ENCODE data around the gene SOX15. TPM values are rescaled to one million over a fixed set of nuclear protein-coding genes. Genes with fewer than 3 reads are reported as not detected.

The SOX15 gene
- total and polyA plus RNA-seq, 2 of the 4 experiments (the other 2 are of a cell fraction), result 0.18 to 0.62 TPM

DNA sequence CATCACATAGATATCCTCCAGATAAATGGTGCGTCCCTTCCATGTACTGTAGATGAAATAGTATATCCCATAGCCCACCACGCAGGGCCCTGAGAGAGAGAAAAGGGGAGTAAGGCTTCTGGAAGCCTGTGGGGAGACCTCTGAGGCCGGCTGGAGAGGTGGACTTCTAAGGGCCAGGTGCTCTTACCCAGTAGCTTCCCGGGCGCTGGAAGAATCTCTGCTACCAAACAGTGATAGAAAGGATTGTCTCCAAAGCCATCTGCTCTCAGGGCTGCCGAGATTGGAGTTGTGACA lies 37.0 kb upstream of the SOX15 start:
- Histone ChIP-seq H3K27ac (ENCODE audit: insufficient read depth, low read length) (peak overlapping the region; percentile 98), H2AK5ac (ENCODE audit: low read depth, low read length) (0 out of 2 replicates have a peak overlapping the region, but pooled peaks have one; percentile 38), H4K8ac (ENCODE audit: low read depth in 2 of 2, low read length in 2 of 2) (peak overlapping the region; percentile 37 to 84; a peak in 2 of 4 replicates), H3K4me1 (ENCODE audit: control insufficient read depth, insufficient read depth, low read length) (peaks cover 4% of the 10 kb centered on the region; the same call in 1 of the 2 replicates), H3K4me2 (ENCODE audit: low read depth, low read length) (peak overlapping the region; percentile 91), H2BK15ac (ENCODE audit: low read depth, low read length) (no peak overlapping the region), H2BK20ac (ENCODE audit: low read depth, low read length) (no peak overlapping the region), H3K18ac (ENCODE audit: low read depth, low read length) (peak overlapping the region; percentile 27; the same call in 1 of the 2 replicates), H3K9me3 (ENCODE audit: control insufficient read depth, insufficient read depth, low read length) (no peaks in the 10 kb centered on the region), H3K79me1 (ENCODE audit: low read depth in 1 of 2, low read length in 2 of 2) (peaks cover 6 to 12% of the 10 kb centered on the region in 2 experiments), H2AK9ac (replicated peaks; ENCODE audit: low read depth, low read length, poor library complexity) (peak overlapping the region; percentile 8), H3K14ac (replicated peaks; ENCODE audit: low read depth, low read length) (peak overlapping the region; percentile 86), H3K9ac (ENCODE audit: low read depth, low read length) (peak overlapping the region; percentile 98), H4K20me1 (ENCODE audit: insufficient read depth, low read length) (no peaks in the 10 kb centered on the region), H3K9me1 (ENCODE audit: insufficient read depth, low read length) (no peaks in the 10 kb centered on the region), H2AFZ (replicated peaks; ENCODE audit: low read length, poor library complexity) (peak overlapping the region; percentile 85), H4K91ac (ENCODE audit: insufficient read depth, low read depth, low read length) (no peak overlapping the region), H3K56ac (ENCODE audit: extremely low read depth, insufficient read depth, low read length) (peak overlapping the region; percentile 19; the same call in 1 of the 2 replicates), H3K23ac (ENCODE audit: low read depth, low read length) (peak overlapping the region; percentile 61), H4K5ac (ENCODE audit: low read depth, low read length) (peak overlapping the region; percentile 43; the same call in 1 of the 2 replicates), H2BK5ac (ENCODE audit: low read depth, low read length, poor library complexity, severe bottlenecking) (peak overlapping the region; percentile 86), H3K4me3 (ENCODE audit: insufficient read depth, low read depth, low read length) (peak overlapping the region; percentile 86), H3K4ac (ENCODE audit: low read depth, low read length) (peak overlapping the region; percentile 84), H3K27me3 (ENCODE audit: control insufficient read depth, insufficient read depth, low read length) (no peaks in the 10 kb centered on the region), H3K36me3 (ENCODE audit: control insufficient read depth, insufficient read depth, low read length) (peaks cover 4% of the 10 kb centered on the region), H2BK120ac (ENCODE audit: low read depth, low read length) (no peak overlapping the region)
- ATAC-seq (ENCODE audit: low read depth) (peak; percentile 1), DNase-seq (no peak)
- dilution Hi-C loops (cut with HindIII; ENCODE audit: low sequenced_read_pairs, unreplicated experiment) (no loop called here), in situ Hi-C loops (cut with MboI; ENCODE audit: low sequenced_read_pairs) (no loop called here), intact Hi-C loops (cut with micrococcal nuclease) (no loop called here)
- POLR2A ChIA-PET (ENCODE audit: unreplicated experiment), result no interaction called here
- WGBS, 2 experiments (ENCODE audit: extremely low coverage in 2 of 2, insufficient read length in 1 of 2), result no CpG with 5 or more reads among the region's 6 CpGs
- BruUV-seq (replicated peaks), result no TSS peak
- CTCF ChIA-PET, result interaction anchor here (0.7 to 1.6 kb wide), 3 partner anchors 12 to 61 kb away, joined by 3 to 14 read pairs (median 4); partner anchors contain the start of genes FXR2 and TP53
- no peak for TF ChIP-seq MAFK (IDR thresholded peaks at IDR 0.05; ENCODE audit: low read depth, low read length)
- TF ChIP-seq RCOR1 (IDR thresholded peaks at IDR 0.05; ENCODE audit: insufficient replicate concordance, low read length), result no peak
- TF ChIP-seq MAZ (IDR thresholded peaks at IDR 0.05; ENCODE audit: borderline replicate concordance, low read depth, low read length), result no peak
- no peak for TF ChIP-seq CEBPB (IDR thresholded peaks at IDR 0.05; ENCODE audit: low read depth, low read length)
- no peak for TF ChIP-seq MXI1 (IDR thresholded peaks at IDR 0.05; ENCODE audit: borderline replicate concordance, low read depth, low read length)
- no peak for TF ChIP-seq SMC3 (IDR thresholded peaks at IDR 0.05; ENCODE audit: low read depth, low read length)
- TF ChIP-seq NFE2L2 (IDR thresholded peaks at IDR 0.05; ENCODE audit: low read depth, low read length), result no peak
- TF ChIP-seq, protein P1, sequence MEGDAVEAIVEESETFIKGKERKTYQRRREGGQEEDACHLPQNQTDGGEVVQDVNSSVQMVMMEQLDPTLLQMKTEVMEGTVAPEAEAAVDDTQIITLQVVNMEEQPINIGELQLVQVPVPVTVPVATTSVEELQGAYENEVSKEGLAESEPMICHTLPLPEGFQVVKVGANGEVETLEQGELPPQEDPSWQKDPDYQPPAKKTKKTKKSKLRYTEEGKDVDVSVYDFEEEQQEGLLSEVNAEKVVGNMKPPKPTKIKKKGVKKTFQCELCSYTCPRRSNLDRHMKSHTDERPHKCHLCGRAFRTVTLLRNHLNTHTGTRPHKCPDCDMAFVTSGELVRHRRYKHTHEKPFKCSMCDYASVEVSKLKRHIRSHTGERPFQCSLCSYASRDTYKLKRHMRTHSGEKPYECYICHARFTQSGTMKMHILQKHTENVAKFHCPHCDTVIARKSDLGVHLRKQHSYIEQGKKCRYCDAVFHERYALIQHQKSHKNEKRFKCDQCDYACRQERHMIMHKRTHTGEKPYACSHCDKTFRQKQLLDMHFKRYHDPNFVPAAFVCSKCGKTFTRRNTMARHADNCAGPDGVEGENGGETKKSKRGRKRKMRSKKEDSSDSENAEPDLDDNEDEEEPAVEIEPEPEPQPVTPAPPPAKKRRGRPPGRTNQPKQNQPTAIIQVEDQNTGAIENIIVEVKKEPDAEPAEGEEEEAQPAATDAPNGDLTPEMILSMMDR (conservative IDR thresholded peaks at IDR 0.05; ENCODE audit: low read depth, low read length), result no peak
- no peak for TF ChIP-seq CHD1 (IDR thresholded peaks at IDR 0.05; ENCODE audit: low read depth, low read length)
- no peak for TF ChIP-seq POLR2A (IDR thresholded peaks at IDR 0.05; ENCODE audit: low read depth, low read length)
- TF ChIP-seq RAD21 (IDR thresholded peaks at IDR 0.05; ENCODE audit: low read length), result no peak
- TF ChIP-seq, protein P2, sequence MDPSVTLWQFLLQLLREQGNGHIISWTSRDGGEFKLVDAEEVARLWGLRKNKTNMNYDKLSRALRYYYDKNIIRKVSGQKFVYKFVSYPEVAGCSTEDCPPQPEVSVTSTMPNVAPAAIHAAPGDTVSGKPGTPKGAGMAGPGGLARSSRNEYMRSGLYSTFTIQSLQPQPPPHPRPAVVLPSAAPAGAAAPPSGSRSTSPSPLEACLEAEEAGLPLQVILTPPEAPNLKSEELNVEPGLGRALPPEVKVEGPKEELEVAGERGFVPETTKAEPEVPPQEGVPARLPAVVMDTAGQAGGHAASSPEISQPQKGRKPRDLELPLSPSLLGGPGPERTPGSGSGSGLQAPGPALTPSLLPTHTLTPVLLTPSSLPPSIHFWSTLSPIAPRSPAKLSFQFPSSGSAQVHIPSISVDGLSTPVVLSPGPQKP (IDR thresholded peaks at IDR 0.05; ENCODE audit: borderline replicate concordance, low read depth, low read length), result no peak
- TF ChIP-seq FOS (IDR thresholded peaks at IDR 0.05; ENCODE audit: low read depth, low read length), result no peak
- TF ChIP-seq, protein P3, sequence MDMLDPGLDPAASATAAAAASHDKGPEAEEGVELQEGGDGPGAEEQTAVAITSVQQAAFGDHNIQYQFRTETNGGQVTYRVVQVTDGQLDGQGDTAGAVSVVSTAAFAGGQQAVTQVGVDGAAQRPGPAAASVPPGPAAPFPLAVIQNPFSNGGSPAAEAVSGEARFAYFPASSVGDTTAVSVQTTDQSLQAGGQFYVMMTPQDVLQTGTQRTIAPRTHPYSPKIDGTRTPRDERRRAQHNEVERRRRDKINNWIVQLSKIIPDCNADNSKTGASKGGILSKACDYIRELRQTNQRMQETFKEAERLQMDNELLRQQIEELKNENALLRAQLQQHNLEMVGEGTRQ (IDR thresholded peaks at IDR 0.05; ENCODE audit: low read depth, low read length), result no peak
- no peak for TF ChIP-seq BHLHE40 (IDR thresholded peaks at IDR 0.05; ENCODE audit: low read depth, low read length)
- no peak for TF ChIP-seq RFX5 (IDR thresholded peaks at IDR 0.05; ENCODE audit: low read depth, low read length)
